GM23338 (cell line): Measurements from ENCODE around the gene TLNRD1.

Experiments used
- CREB1 ChIP-seq: fragments of 250-450 bp; sonication (Bioruptor Pico); IDR thresholded peaks from 2 replicates; pipeline ENCODE4 v1.5.0; 2020; ENCODE audit warnings: low read depth, mild to moderate bottlenecking, moderate library complexity
- CTCF ChIP-seq, 2 experiments: fragments of 200-600 bp in 1 of 2; sonication (generic) in 1 of 2; conservative IDR thresholded peaks; 2 replicates each; pipeline versions ENCODE4 v1.5.1 to v1.6.1; 2016 to 2017; ENCODE audit warnings: antibody characterized with exemption in 2 of 2, low read depth in 2 of 2, mild to moderate bottlenecking in 2 of 2, moderate library complexity in 1 of 2
- ETS1 ChIP-seq: IDR thresholded peaks from 2 replicates; pipeline ENCODE4 v1.6.1; 2016; ENCODE audit warnings: antibody characterized with exemption
- EZH2 ChIP-seq: fragments of 200-600 bp; sonication (generic); IDR thresholded peaks from one replicate; pipeline ENCODE4 v1.8.0; 2017; ENCODE audit warnings: antibody characterized with exemption, mild to moderate bottlenecking, low read depth; ENCODE audit not compliant: unreplicated experiment
- EZH2phosphoT487 ChIP-seq: fragments of 200-600 bp; sonication (generic); IDR thresholded peaks from one replicate; pipeline ENCODE4 v1.8.1; 2018; ENCODE audit warnings: antibody characterized with exemption; ENCODE audit not compliant: unreplicated experiment
- JUNB ChIP-seq: IDR thresholded peaks from one replicate; pipeline ENCODE4 v1.6.1; 2016; ENCODE audit warnings: antibody characterized with exemption; ENCODE audit not compliant: unreplicated experiment
- POLR2AphosphoS5 ChIP-seq: IDR thresholded peaks from 2 replicates; pipeline ENCODE4 v1.6.1; 2016; ENCODE audit warnings: antibody characterized with exemption, low read depth
- REST ChIP-seq: IDR thresholded peaks from one replicate; pipeline ENCODE4 v1.6.1; 2018; ENCODE audit warnings: antibody characterized with exemption; ENCODE audit not compliant: unreplicated experiment

- TF ChIP-seq CREB1 (CRISPR knock-in tag), result no peak
- TF ChIP-seq CTCF (conservative IDR thresholded peaks at IDR 0.05; ENCODE audit: low read depth in 2 of 2), result no peak
- TF ChIP-seq REST, result no peak
- TF ChIP-seq EZH2, result no peak
- no peak for TF ChIP-seq EZH2phosphoT487
- no peak for TF ChIP-seq POLR2AphosphoS5
- no peak for TF ChIP-seq JUNB
- no peak for TF ChIP-seq ETS1
Observed at GRCh38 chr15:80992006-80992405, 8.7 kb upstream of the TLNRD1 start.
